Loucy (cell line): ENCODE results near the gene TACO1.

Source experiments
- H2AFZ ChIP-seq: fragments of 200-600 bp; sonication (generic); 2 replicates; pipeline ENCODE4 v1.6.0; 2016; ENCODE audit warnings: antibody characterized with exemption, mild to moderate bottlenecking, low read length, moderate library complexity
- H3F3A ChIP-seq: fragments of 200-600 bp; 2 replicates; pipeline ENCODE4 v1.6.0; 2016; ENCODE audit warnings: antibody characterized with exemption, low read depth, mild to moderate bottlenecking
- H3K27me3 ChIP-seq: fragments of 200-600 bp; sonication (generic); 2 replicates; pipeline ENCODE4 v1.6.1; 2014; ENCODE audit warnings: low read length, mild to moderate bottlenecking; ENCODE audit not compliant: insufficient read depth, poor library complexity, severe bottlenecking
- H3K36me3 ChIP-seq: fragments of 200-600 bp; sonication (generic); 2 replicates; pipeline ENCODE4 v1.6.1; 2016; ENCODE audit warnings: low read length; ENCODE audit not compliant: insufficient read depth
- H3K4me1 ChIP-seq: fragments of 200-600 bp; sonication (generic); 2 replicates; pipeline ENCODE4 v1.5.1; 2014; ENCODE audit warnings: low read length, mild to moderate bottlenecking; ENCODE audit not compliant: insufficient read depth, poor library complexity, severe bottlenecking
- H3K4me2 ChIP-seq: fragments of 200-600 bp; sonication (generic); 2 replicates; pipeline ENCODE4 v1.6.0; 2014; ENCODE audit warnings: antibody characterized with exemption, low read length, low read depth, mild to moderate bottlenecking; ENCODE audit not compliant: poor library complexity, severe bottlenecking
- H3K4me3 ChIP-seq: fragments of 200-600 bp; sonication (generic); 2 replicates; pipeline ENCODE4 v1.5.1; 2014; ENCODE audit warnings: low read length, mild to moderate bottlenecking, mixed read lengths; ENCODE audit not compliant: poor library complexity, severe bottlenecking
- H3K79me2 ChIP-seq: fragments of 200-600 bp; sonication (generic); 2 replicates; pipeline ENCODE4 v1.6.1; 2014; ENCODE audit warnings: low read length; ENCODE audit not compliant: insufficient read depth
- H3K9ac ChIP-seq: fragments of 200-600 bp; sonication (generic); 2 replicates; pipeline ENCODE4 v1.6.0; 2014; ENCODE audit warnings: mild to moderate bottlenecking, low read depth, low read length, moderate library complexity; ENCODE audit not compliant: poor library complexity, severe bottlenecking
- H3K9me2 ChIP-seq: fragments of 200-600 bp; sonication (generic); replicated peaks from 2 replicates; pipeline ENCODE4 v1.6.1; 2016; ENCODE audit warnings: low read depth, low read length, mixed read lengths
- H3K9me3 ChIP-seq: fragments of 200-600 bp; sonication (generic); 2 replicates; pipeline ENCODE4 v1.6.1; 2014; ENCODE audit warnings: mild to moderate bottlenecking, antibody characterized with exemption, low read length, low read depth; ENCODE audit not compliant: insufficient read depth
- H4K20me1 ChIP-seq: fragments of 200-600 bp; sonication (generic); 2 replicates; pipeline ENCODE4 v1.6.0; 2014; ENCODE audit warnings: antibody characterized with exemption, low read length, mild to moderate bottlenecking; ENCODE audit not compliant: insufficient read depth, poor library complexity, severe bottlenecking
- EZH2phosphoT487 ChIP-seq: fragments of 200-600 bp; IDR thresholded peaks from 2 replicates; pipeline ENCODE4 v1.6.1; 2018; ENCODE audit warnings: antibody characterized with exemption, mild to moderate bottlenecking, moderate library complexity, borderline replicate concordance
- TF ChIP-seq, protein P1 (sequence below): fragments of 200-600 bp; sonication (generic); conservative IDR thresholded peaks from 2 replicates; pipeline ENCODE4 v1.5.1; 2014; ENCODE audit warnings: mild to moderate bottlenecking, antibody characterized with exemption, low read length

Gene TACO1

DNA sequence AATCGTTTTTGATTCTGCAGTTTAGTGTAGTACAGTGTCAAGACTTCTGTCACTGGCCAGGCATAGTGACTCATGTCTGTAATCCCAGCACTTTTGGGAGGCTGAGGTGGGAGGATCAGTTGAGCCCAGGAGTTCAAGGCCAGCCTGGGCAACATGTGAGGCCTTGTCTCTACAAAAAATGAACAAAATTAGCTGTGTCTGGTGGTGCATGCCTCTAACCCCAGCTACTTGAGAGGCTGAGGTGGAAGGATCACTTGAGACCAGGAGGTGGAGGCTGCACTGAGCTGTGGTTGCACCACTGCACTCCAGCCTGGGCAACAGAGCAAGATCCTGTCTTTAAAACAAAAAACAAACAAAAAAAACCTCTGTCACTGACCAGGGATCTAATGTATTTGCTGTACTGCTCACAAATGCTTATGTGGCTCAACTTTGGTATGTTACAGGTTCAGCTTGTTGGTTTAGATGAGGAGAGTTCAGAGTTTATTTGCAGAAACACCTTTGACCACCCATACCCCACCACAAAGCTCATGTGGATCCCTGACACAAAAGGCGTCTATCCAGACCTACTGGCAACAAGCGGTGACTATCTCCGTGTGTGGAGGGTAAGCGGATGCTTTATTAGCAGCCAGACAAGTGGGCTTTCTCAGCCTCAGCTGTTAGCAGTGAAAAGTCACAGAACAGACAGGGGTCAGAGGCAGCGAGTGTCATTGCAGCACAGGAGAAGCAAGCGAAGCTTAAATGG, 22.5 kb upstream of the TACO1 start:
- Histone ChIP-seq H2AFZ (no peak overlapping the region), H4K20me1 (peaks cover 32% of the 10 kb centered on the region), H3F3A (no peaks in the 10 kb centered on the region), H3K9me3 (no peaks in the 10 kb centered on the region), H3K27me3 (no peaks in the 10 kb centered on the region), H3K4me1 (no peaks in the 10 kb centered on the region), H3K9me2 (no peaks in the 10 kb centered on the region), H3K9ac (no peak overlapping the region), H3K79me2 (peaks cover 62% of the 10 kb centered on the region), H3K36me3 (peaks cover 59% of the 10 kb centered on the region; the same call in 1 of the 2 replicates), H3K4me3 (no peak overlapping the region), H3K4me2 (no peak overlapping the region)
- TF ChIP-seq, protein P1, sequence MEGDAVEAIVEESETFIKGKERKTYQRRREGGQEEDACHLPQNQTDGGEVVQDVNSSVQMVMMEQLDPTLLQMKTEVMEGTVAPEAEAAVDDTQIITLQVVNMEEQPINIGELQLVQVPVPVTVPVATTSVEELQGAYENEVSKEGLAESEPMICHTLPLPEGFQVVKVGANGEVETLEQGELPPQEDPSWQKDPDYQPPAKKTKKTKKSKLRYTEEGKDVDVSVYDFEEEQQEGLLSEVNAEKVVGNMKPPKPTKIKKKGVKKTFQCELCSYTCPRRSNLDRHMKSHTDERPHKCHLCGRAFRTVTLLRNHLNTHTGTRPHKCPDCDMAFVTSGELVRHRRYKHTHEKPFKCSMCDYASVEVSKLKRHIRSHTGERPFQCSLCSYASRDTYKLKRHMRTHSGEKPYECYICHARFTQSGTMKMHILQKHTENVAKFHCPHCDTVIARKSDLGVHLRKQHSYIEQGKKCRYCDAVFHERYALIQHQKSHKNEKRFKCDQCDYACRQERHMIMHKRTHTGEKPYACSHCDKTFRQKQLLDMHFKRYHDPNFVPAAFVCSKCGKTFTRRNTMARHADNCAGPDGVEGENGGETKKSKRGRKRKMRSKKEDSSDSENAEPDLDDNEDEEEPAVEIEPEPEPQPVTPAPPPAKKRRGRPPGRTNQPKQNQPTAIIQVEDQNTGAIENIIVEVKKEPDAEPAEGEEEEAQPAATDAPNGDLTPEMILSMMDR: no peak
- no peak for TF ChIP-seq EZH2phosphoT487

DNA sequence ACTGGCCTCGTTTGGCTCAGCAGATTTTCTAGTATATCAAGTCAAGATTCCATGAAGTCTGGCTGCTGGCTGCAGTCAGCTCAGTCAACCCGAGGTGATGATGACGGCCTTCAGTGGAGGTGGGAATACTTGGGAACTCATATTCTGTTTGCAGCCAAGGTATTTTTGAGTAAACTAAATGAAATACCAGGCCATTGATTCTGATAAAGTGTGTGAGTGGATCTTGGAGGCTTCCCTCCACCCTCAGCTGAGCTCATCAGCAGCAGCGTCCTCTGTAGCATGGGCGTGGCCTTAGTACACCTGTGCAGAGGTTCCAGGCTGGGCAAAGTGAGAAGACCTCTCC, 22.0 kb upstream of the TACO1 start:
- TF ChIP-seq EZH2phosphoT487: no peak
- TF ChIP-seq, protein P1: no peak
- H3K4me2 ChIP-seq: no peak overlapping the region
- no peaks in the 10 kb centered on the region for H3K4me1 ChIP-seq
- no peak overlapping the region for H2AFZ ChIP-seq
- H3K79me2 ChIP-seq: peaks cover 57% of the 10 kb centered on the region
- no peak overlapping the region for H3K4me3 ChIP-seq
- H3K9me3 ChIP-seq: no peaks in the 10 kb centered on the region
- no peaks in the 10 kb centered on the region for H3K9me2 ChIP-seq
- peaks cover 30% of the 10 kb centered on the region for H4K20me1 ChIP-seq
- no peaks in the 10 kb centered on the region for H3F3A ChIP-seq
- H3K9ac ChIP-seq: no peak overlapping the region
- H3K36me3 ChIP-seq: peaks cover 64% of the 10 kb centered on the region; the same call in 1 of the 2 replicates
- H3K27me3 ChIP-seq: no peaks in the 10 kb centered on the region

DNA sequence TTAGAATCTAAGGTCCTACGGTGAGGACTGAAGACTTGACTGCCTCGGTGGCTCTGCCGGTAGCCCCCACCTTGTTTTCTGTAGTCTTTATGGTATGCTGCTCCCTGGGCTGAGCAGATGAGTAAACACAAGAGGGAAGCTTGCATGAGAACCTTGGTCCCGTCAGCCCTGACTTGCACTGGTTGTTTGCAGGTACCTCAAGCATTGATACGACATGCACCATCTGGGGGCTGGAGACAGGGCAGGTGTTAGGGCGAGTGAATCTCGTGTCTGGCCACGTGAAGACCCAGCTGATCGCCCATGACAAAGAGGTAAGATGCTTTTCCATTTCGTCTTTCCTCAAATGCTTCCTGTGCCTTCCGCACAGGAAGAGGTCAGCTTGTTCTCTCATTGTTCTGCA, 21.1 kb upstream of the TACO1 start:
- Histone ChIP-seq H4K20me1 (peaks cover 25% of the 10 kb centered on the region), H3F3A (no peaks in the 10 kb centered on the region), H3K79me2 (peaks cover 48% of the 10 kb centered on the region), H3K4me1 (no peaks in the 10 kb centered on the region), H3K9me3 (no peaks in the 10 kb centered on the region), H3K27me3 (no peaks in the 10 kb centered on the region), H3K36me3 (peaks cover 73% of the 10 kb centered on the region; the same call in 1 of the 2 replicates), H3K9me2 (no peaks in the 10 kb centered on the region), H2AFZ (no peak overlapping the region), H3K4me2 (no peak overlapping the region), H3K9ac (no peak overlapping the region), H3K4me3 (no peak overlapping the region)
- TF ChIP-seq, protein P1: no peak
- TF ChIP-seq EZH2phosphoT487: no peak
